HEK293T (cell line): Measurements from ENCODE around the gene WNT3A.

Experiments used
- CTCF ChIA-PET: fragments of 350-600 bp; formaldehyde crosslinking; extraction: SDS; loops from one replicate; lab custom pipeline; 2021; ENCODE audit warnings: antibody characterized with exemption, inconsistent platforms; lab: Yijun Ruan, JAX
- POLR2A ChIA-PET: fragments of 350-600 bp; formaldehyde crosslinking; extraction: SDS; loops from one replicate; lab custom pipeline; 2020; ENCODE audit warnings: antibody characterized with exemption, inconsistent platforms; lab: Yijun Ruan, JAX
- DNase-seq: peaks from one replicate; pipeline ENCODE4 v3.0.0; 2012; ENCODE audit warnings: mixed read lengths; ENCODE audit errors: extremely low spot score
- ARNT ChIP-seq: fragments of 450-650 bp; IDR thresholded peaks from 2 replicates; pipeline ENCODE4 v1.6.1; 2017; ENCODE audit warnings: mild to moderate bottlenecking
- BHLHE40 ChIP-seq: fragments of 450-650 bp; IDR thresholded peaks from 2 replicates; pipeline ENCODE4 v1.6.1; 2016; ENCODE audit warnings: mild to moderate bottlenecking, moderate library complexity, borderline replicate concordance
- CTBP1 ChIP-seq: fragments of 450-650 bp; IDR thresholded peaks from 2 replicates; pipeline ENCODE4 v1.6.1; 2016; ENCODE audit warnings: borderline replicate concordance
- ELF4 ChIP-seq: fragments of 450-650 bp; IDR thresholded peaks from 2 replicates; pipeline ENCODE4 v1.6.1; 2017; ENCODE audit warnings: antibody characterized with exemption
- FOXA1 ChIP-seq: fragments of 450-650 bp; IDR thresholded peaks from 2 replicates; pipeline ENCODE4 v1.6.1; 2016; ENCODE audit warnings: mild to moderate bottlenecking
- FOXK2 ChIP-seq: fragments of 450-650 bp; IDR thresholded peaks from 2 replicates; pipeline ENCODE4 v1.6.1; 2016; ENCODE audit warnings: mild to moderate bottlenecking
- FOXM1 ChIP-seq: fragments of 450-650 bp; IDR thresholded peaks from 2 replicates; pipeline ENCODE4 v1.6.1; 2017; ENCODE audit warnings: mild to moderate bottlenecking, borderline replicate concordance
- HDGF ChIP-seq: fragments of 450-650 bp; IDR thresholded peaks from 2 replicates; pipeline ENCODE4 v1.6.1; 2017; ENCODE audit warnings: antibody characterized with exemption, borderline replicate concordance
- L3MBTL2 ChIP-seq: fragments of 450-650 bp; conservative IDR thresholded peaks from 2 replicates; pipeline ENCODE4 v1.6.1; 2016; ENCODE audit warnings: mild to moderate bottlenecking
- LEF1 ChIP-seq: fragments of 450-650 bp; IDR thresholded peaks from 2 replicates; pipeline ENCODE4 v1.6.1; 2017; ENCODE audit warnings: mild to moderate bottlenecking, borderline replicate concordance
- NFRKB ChIP-seq: fragments of 450-650 bp; IDR thresholded peaks from 2 replicates; pipeline ENCODE4 v1.6.1; 2016; ENCODE audit warnings: mild to moderate bottlenecking, moderate library complexity
- SP1 ChIP-seq: fragments of 450-650 bp; IDR thresholded peaks from 2 replicates; pipeline ENCODE4 v1.6.1; 2017
- SUZ12 ChIP-seq: fragments of 450-650 bp; IDR thresholded peaks from 2 replicates; pipeline ENCODE4 v1.6.1; 2016; ENCODE audit warnings: mild to moderate bottlenecking
- TARDBP ChIP-seq: fragments of 450-650 bp; IDR thresholded peaks from 2 replicates; pipeline ENCODE4 v1.6.1; 2016
- ZNF384 ChIP-seq: fragments of 450-650 bp; IDR thresholded peaks from 2 replicates; pipeline ENCODE4 v1.6.1; 2016
- TF ChIP-seq, protein P1 (sequence below): fragments of 450-650 bp; IDR thresholded peaks from 2 replicates; pipeline ENCODE4 v1.6.1; 2016

The WNT3A gene

DNA sequence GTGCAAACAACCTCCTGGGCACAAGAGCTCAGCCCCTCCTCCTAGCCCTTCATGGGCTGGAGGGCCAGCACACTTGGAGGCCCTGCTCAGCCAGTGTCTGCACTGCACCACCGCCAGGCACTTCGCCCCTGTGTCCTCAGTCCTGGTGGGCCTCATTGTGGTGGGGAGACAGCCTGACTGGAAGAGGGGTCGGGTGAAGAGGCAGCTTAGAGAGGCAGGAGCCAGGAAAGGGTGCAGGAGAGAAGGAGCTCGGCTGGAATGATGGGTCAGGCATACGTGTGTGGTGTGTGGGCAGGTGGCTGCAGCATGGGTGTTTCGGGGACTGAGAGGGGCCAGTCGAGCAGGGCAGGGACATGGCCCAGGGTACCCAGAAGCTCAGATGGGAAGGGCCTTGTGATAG, 4.1 kb downstream of the WNT3A start:
- POLR2A ChIA-PET, result no interaction called here
- peak; percentile 6 for DNase-seq
- CTCF ChIA-PET, result interaction anchor here (0.7 kb wide), 1 partner anchor 11 kb away, joined by 3 read pairs; no protein-coding TSS in a partner anchor
- TF ChIP-seq BHLHE40 (no peak), ELF4 (no peak), FOXM1 (no peak), FOXA1 (no peak), CTBP1 (no peak), LEF1 (no peak), SP1 (no peak), L3MBTL2 (no peak), SUZ12 (no peak), TARDBP (no peak), HDGF (no peak), FOXK2 (no peak), ZNF384 (no peak)
- TF ChIP-seq, protein P1, sequence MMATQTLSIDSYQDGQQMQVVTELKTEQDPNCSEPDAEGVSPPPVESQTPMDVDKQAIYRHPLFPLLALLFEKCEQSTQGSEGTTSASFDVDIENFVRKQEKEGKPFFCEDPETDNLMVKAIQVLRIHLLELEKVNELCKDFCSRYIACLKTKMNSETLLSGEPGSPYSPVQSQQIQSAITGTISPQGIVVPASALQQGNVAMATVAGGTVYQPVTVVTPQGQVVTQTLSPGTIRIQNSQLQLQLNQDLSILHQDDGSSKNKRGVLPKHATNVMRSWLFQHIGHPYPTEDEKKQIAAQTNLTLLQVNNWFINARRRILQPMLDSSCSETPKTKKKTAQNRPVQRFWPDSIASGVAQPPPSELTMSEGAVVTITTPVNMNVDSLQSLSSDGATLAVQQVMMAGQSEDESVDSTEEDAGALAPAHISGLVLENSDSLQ, result no peak

DNA sequence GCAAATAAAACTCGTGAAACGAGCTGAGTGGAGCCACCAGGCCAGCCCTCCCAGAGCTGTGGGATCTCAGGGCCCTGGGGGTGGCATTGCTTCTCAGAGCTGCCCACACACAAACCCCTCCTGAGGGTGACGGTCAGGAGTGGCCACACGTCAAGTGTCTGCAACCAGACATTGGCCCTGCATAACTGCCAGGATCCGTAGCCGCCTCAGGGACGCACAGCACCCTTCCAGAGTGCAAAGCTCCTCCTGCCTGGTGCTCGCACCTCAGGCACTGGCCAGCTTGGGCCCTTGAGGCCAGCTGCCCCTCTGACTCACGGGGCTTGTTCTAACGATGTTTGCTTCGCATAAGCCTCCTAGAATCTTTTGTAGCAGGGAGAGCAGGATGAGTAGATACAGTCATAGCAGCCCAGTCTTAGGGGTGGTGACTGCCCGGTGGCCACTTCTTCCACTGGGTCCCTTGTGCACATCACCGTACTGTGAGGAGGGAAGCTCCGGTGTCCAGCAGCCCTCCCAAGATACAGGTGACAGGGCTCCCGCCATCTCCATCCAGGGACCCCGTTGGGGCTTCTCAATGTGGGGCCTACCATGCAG, 5.0 kb downstream of the WNT3A start:
- CTCF ChIA-PET, result no interaction called here
- POLR2A ChIA-PET, result no interaction called here
- no peak for TF ChIP-seq TARDBP
- no peak for TF ChIP-seq LEF1
- TF ChIP-seq CTBP1, result no peak
- no peak for TF ChIP-seq FOXM1
- TF ChIP-seq L3MBTL2, result no peak
- TF ChIP-seq, protein P1, result no peak
- TF ChIP-seq ZNF384, result no peak
- DNase-seq, result peak; percentile 7

DNA sequence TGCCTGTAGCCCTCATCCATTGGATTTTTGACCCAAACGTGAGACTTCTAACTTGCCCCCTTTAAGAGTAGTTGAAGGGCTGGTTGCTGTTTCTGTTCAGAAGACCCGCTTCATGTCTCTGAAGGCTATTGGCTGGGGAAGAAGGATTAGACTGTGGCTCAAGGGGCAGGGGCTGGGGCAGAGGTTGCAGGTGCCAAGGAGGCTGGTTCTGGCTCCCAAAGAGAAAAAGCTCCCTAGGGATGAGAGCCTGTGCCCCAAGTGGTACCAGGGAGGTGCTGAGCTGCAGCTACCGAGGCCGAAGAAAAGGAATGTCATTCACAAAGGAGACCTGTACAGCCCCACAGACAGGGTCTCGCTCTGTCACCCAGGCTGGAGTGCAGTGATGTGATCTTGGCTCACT, 5.8 kb downstream of the WNT3A start:
- CTCF ChIA-PET, result no interaction called here
- POLR2A ChIA-PET, result interaction anchor here (0.7 to 1.4 kb wide), 2 partner anchors 9 to 70 kb away, joined by 3 read pairs; no protein-coding TSS in a partner anchor
- DNase-seq, result no peak
- TF ChIP-seq ARNT (no peak), ZNF384 (no peak), HDGF (no peak), FOXM1 (no peak), L3MBTL2 (no peak), FOXA1 (no peak), FOXK2 (no peak), SUZ12 (no peak), TARDBP (no peak), BHLHE40 (no peak), LEF1 (no peak), SP1 (no peak), NFRKB (no peak), CTBP1 (no peak), ELF4 (no peak)
- TF ChIP-seq, protein P1, result no peak

DNA sequence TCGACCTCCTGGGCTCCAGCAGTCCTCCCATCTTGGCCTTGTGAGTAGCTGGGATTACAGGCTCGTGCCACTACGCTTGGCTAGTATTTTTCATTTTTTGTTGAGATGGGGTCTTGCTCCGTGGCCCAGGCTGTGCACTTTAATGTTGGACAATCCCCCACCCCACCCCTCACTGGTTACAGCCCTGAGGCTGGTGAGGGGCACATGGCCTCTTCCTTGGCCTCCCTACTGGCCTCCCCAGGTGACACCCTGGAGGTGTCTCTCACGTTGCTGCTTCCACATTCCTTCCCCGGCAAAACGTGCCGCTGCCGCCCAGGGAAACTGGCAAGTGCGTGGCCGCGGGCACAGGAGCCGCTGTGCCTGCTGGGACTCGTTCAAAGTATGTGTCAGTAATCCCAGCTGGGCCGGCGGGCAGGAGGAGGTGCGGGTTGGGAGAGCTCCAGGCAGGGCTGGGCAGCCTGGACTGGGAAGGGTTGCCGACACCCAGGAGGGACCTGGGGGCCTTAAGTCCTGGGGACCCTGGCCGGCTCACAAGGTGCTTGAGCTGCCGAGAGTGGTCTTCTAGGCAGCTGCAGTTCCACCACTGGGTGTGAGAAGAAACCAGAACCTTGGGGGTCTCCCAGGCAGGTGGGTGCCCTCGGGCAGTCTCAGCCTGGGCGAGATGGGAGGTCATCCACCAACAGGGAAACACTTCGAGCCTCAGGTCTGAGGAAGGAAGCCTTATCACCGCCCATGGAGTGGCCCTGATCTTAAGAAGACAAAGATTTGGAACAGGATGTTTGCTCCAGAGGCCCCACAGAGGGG, 6.5 kb downstream of the WNT3A start:
- ChIA-PET CTCF (no interaction called here), POLR2A (interaction anchor here (0.7 to 1.4 kb wide), 2 partner anchors 8 to 69 kb away, joined by 3 read pairs; no protein-coding TSS in a partner anchor)
- DNase-seq, result peak; percentile 6
- TF ChIP-seq FOXM1 (no peak), SP1 (no peak), TARDBP (no peak), L3MBTL2 (no peak)
- TF ChIP-seq, protein P1, result no peak

DNA sequence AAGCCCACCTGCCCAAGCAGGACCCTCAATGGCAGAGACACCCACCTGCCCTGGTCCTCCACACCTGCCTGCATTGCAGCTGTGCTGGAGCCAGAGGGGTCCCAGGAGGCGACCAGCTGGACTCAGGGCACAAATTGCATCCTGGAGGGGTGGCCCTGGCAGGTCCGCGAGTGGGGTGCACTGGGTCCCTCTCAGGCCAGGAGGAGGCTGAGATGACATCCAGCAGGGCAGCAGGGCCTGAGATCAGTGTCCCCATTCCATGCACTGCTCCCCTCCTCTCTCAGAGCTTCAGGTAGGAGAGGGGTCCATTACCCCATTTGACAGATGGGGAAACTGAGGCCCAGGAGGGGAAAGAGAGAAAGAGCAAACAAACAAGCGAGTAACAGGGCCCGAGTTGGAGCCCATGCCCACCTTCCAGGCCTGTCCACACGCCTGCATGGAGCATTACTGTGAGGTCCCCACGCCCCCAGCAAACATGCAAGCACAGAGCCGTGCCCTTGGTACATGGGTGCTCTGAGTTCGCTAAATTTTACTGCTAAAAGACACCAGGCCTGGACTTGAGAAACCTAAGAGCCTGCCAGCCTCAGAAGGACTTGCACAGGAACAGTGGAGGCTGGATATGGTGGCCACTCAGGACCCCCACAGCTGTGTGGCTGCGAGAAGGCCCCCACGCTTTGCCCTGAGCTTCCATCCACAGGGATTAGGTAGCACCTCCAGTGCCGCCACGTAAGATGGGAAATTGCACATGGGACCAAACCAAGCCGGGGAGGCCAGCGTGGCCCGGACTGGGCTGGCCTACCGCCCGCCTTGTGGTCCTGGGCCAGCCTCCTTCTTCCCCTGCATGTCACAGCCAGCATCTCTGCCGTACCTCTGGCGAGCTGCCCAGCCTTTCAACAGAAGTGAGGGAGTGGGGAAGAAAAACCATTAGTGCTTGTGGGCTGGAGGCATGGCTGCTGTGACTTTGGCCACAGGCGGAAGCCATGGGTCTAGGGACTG, 7.4 kb downstream of the WNT3A start:
- TF ChIP-seq SUZ12, result no peak
- TF ChIP-seq, protein P1, result no peak
- no peak for TF ChIP-seq FOXA1
- no peak for TF ChIP-seq L3MBTL2
- TF ChIP-seq NFRKB, result no peak
- TF ChIP-seq ELF4, result no peak
- TF ChIP-seq LEF1, result no peak
- no peak for TF ChIP-seq ARNT
- no peak for TF ChIP-seq BHLHE40
- TF ChIP-seq HDGF, result no peak
- no peak for TF ChIP-seq SP1
- TF ChIP-seq FOXK2, result no peak
- no peak for TF ChIP-seq FOXM1
- TF ChIP-seq CTBP1, result no peak
- TF ChIP-seq ZNF384, result no peak
- no peak for TF ChIP-seq TARDBP
- POLR2A ChIA-PET, result interaction anchor here (1.4 kb wide), 1 partner anchor 68 kb away, joined by 3 read pairs; no protein-coding TSS in a partner anchor
- peak; percentile 18 for DNase-seq
- CTCF ChIA-PET, result no interaction called here
